Prostate gland (tissue), 2 donors: ENCODE measurements around the gene OTOP3. TPM values are rescaled to one million over a fixed set of nuclear protein-coding genes. Genes with fewer than 3 reads are reported as not detected.

ENCODE experiments used
- DNase-seq: peaks from one replicate; pipeline ENCODE4 v3.0.0-alpha.2; 2019; ENCODE audit warnings: low spot score
- H3K27ac ChIP-seq, 2 donors: fragments of 200-600 bp; sonication (generic); 2 replicates each; pipeline ENCODE4 v1.5.1; 2017 to 2019
- H3K27me3 ChIP-seq: fragments of 200-600 bp; sonication (generic); replicated peaks from 2 replicates; pipeline ENCODE4 v1.5.1; 2019; ENCODE audit not compliant: insufficient read depth
- H3K36me3 ChIP-seq, 2 donors: fragments of 200-600 bp; sonication (generic); 1 replicate in 1 of 2; 2 replicates in 1 of 2; pipeline versions ENCODE4 v1.5.1 to v1.8.1; 2017 to 2019
- H3K4me1 ChIP-seq: fragments of 200-600 bp; sonication (generic); replicated peaks from 2 replicates; pipeline ENCODE4 v1.5.1; 2019
- H3K4me3 ChIP-seq, 2 donors: fragments of 200-600 bp; sonication (generic); 2 replicates each; pipeline ENCODE4 v1.5.1; 2017 to 2019
- H3K9me3 ChIP-seq: fragments of 200-600 bp; sonication (generic); 2 replicates; pipeline ENCODE4 v1.5.1; 2017
- POLR2A ChIP-seq: fragments of 450-650 bp; IDR thresholded peaks from one replicate; pipeline ENCODE4 v1.6.1; 2016; ENCODE audit warnings: antibody characterized with exemption, mild to moderate bottlenecking
- POLR2AphosphoS5 ChIP-seq: sonication (generic); formaldehyde crosslinking; IDR thresholded peaks from one replicate; pipeline ENCODE4 v1.6.1; 2017; ENCODE audit warnings: antibody characterized with exemption
- WGBS: methylation state at CpG from one replicate; pipeline ENCODE4 v1.1.5; 2018; 5-methylcytosine and 5-hydroxymethylcytosine counted together
- intact Hi-C: fragments of 100-400 bp; cut with DNase I; formaldehyde crosslinking; loops from one replicate; pipeline ENCODE4 v1.14.2; 2022
- total RNA-seq, 2 donors: library from RNA; depleted of rRNA; stranded (reverse); fragments of >200 nt; gene quantifications; one replicate each; pipeline ENCODE4 v1.1.0, GENCODE V29; 2016
- TF ChIP-seq, protein P1 (sequence below), 4 experiments: fragments of 200-600 bp in 2 of 4; fragments of 450-650 bp in 2 of 4; sonication (generic) in 2 of 4; IDR thresholded peaks; 1 replicate in 3 of 4; 2 replicates in 1 of 4; pipeline ENCODE4 v1.5.1; 2016 to 2019; ENCODE audit warnings: antibody characterized with exemption in 4 of 4, mild to moderate bottlenecking in 2 of 4, moderate library complexity in 2 of 4

OTOP3 gene
- total RNA-seq, 2 donors from 2014 or later, result not detected

DNA sequence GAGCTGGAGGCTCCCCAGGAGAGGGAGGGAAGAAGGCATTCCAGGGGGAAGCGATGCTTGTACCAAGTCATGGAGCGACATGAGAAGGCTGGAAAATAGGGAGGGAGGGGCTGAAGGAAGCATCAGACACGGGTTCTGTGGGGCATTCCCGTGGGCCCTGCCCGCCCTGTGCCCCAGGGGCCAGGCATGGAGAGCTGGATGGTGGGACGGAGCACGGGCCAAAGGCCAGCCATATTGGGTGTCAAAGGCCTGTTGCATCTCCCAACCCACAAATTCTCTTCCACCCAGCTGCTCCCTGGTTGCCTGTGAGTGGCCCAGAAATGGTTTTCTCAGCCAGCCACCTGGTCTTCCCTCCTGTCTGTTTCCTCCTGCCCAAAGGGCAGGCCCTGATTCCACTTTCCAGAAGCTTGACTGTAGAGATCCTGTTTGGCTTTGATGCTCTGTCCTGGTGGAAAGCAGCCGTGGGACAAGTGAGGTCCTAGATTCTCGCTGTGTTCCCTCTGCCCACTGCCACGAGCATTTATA is 54.9 kb downstream of the OTOP3 start:
- DNase-seq, result no peak
- Histone ChIP-seq H3K27me3 (no peaks in the 10 kb centered on the region), H3K27ac (no peak overlapping the region), H3K4me3 (no peak overlapping the region), H3K9me3 (no peaks in the 10 kb centered on the region), H3K36me3 (no peaks in the 10 kb centered on the region), H3K4me1 (no peaks in the 10 kb centered on the region)
- WGBS, result 90% methylated on average over 10 of the region's 10 CpGs
- intact Hi-C loops, result no loop called here
- TF ChIP-seq, protein P1, sequence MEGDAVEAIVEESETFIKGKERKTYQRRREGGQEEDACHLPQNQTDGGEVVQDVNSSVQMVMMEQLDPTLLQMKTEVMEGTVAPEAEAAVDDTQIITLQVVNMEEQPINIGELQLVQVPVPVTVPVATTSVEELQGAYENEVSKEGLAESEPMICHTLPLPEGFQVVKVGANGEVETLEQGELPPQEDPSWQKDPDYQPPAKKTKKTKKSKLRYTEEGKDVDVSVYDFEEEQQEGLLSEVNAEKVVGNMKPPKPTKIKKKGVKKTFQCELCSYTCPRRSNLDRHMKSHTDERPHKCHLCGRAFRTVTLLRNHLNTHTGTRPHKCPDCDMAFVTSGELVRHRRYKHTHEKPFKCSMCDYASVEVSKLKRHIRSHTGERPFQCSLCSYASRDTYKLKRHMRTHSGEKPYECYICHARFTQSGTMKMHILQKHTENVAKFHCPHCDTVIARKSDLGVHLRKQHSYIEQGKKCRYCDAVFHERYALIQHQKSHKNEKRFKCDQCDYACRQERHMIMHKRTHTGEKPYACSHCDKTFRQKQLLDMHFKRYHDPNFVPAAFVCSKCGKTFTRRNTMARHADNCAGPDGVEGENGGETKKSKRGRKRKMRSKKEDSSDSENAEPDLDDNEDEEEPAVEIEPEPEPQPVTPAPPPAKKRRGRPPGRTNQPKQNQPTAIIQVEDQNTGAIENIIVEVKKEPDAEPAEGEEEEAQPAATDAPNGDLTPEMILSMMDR (IDR thresholded peaks at IDR 0.05), result no peak
- TF ChIP-seq POLR2AphosphoS5 (no peak), POLR2A (no peak)

DNA sequence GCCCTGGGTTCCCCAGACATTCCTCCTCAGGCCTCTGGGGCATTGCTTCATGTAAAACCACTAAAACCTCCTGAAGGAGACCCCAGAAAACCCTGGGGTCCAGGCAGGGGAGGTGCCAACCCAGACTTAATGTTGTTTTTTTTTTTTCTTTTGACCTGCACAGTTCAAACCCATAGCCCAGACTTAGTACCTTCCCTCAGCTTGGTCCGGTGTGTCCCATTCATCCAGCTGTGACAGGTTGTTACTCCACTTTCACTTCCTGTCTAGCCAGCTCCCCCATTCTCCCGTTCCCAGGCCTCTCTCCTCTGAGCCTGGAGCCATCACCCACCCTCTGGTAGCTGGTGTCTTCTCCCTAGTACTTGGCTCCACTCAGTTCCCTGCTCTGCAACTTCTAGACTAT is 56.5 kb downstream of the OTOP3 start:
- intact Hi-C loops, result no loop called here
- no peaks in the 10 kb centered on the region for H3K4me1 ChIP-seq
- H3K27ac ChIP-seq, result peak overlapping the region in 1 of 2 donors; percentile 61
- WGBS, result 33% methylated on average over 2 of the region's 2 CpGs
- no peaks in the 10 kb centered on the region for H3K27me3 ChIP-seq
- no peaks in the 10 kb centered on the region for H3K9me3 ChIP-seq
- TF ChIP-seq, protein P1 (IDR thresholded peaks at IDR 0.05), result no peak
- no peak overlapping the region for H3K4me3 ChIP-seq
- no peak for DNase-seq
- no peaks in the 10 kb centered on the region for H3K36me3 ChIP-seq

DNA sequence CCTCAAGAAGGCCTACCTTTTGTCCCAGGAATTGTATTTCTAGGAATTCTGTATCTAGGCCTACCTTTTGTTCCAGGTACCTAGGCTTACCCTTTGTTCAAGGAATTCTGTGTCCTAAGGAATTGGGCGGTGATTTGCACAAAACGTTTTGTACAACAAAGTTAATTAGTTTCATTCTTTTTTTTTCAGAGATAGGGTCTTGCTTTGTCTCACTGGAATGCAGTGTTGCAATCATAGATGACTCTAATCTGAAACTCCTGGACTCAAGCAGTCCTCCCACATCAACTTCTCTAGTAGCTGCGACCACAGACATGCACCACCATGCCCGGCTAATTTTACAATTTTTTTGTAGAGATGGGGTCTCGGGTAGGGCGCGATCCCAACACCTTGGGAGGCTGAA is 58.7 kb downstream of the OTOP3 start:
- Histone ChIP-seq H3K27ac (no peak overlapping the region), H3K36me3 (no peaks in the 10 kb centered on the region), H3K27me3 (no peaks in the 10 kb centered on the region), H3K9me3 (no peaks in the 10 kb centered on the region), H3K4me1 (no peaks in the 10 kb centered on the region), H3K4me3 (no peak overlapping the region)
- 65% methylated on average over 7 of the region's 7 CpGs for WGBS
- TF ChIP-seq POLR2AphosphoS5, result no peak
- TF ChIP-seq POLR2A, result no peak
- TF ChIP-seq, protein P1 (IDR thresholded peaks at IDR 0.05), result no peak
- DNase-seq, result no peak
- intact Hi-C loops, result no loop called here

DNA sequence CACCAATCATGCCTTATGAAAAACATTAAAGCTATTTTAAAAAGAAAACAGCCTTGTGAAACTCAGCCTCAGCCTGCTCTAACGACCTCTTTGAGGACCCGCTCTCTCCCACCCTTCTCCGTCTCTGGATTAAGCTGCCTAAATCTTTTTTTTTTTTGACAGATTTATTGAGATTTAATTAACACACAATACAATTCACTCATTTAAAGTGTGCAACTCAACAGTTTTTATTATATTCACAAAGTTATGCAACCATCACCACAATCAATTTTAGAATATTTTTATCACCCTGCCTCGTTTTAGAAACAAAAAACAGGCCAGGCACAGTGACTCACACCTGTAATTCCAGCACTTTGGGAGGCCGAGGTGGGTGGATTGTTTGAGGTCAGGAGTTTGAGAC is 60.1 kb downstream of the OTOP3 start:
- no peaks in the 10 kb centered on the region for H3K36me3 ChIP-seq
- H3K4me3 ChIP-seq, result no peak overlapping the region
- TF ChIP-seq POLR2A, result no peak
- TF ChIP-seq POLR2AphosphoS5, result no peak
- TF ChIP-seq, protein P1 (IDR thresholded peaks at IDR 0.05), result no peak
- no peaks in the 10 kb centered on the region for H3K9me3 ChIP-seq
- WGBS, result 83% methylated on average over 5 of the region's 5 CpGs
- no peaks in the 10 kb centered on the region for H3K27me3 ChIP-seq
- no peaks in the 10 kb centered on the region for H3K4me1 ChIP-seq
- intact Hi-C loops, result no loop called here
- H3K27ac ChIP-seq, result no peak overlapping the region
- no peak for DNase-seq

DNA sequence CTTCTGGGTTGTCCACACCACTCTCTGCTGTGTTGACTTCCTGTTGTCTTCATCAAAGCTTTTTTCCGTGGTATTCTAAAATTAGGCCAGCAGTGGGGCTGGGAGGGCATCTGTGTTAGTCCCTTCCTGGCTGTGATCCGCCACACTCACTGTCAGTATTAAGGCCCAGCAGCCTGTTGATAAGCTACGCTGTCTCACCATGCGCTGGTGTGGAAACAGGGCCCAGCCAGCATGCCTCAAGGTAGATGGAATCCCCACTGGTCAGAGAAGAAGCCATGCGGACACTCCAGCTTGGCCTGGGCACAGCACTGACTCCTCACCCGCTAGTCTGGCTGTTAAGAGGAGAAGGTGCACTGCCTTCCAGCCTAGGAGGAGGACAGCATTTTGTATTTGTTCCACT is 63.1 kb downstream of the OTOP3 start:
- 90% methylated on average over 6 of the region's 6 CpGs for WGBS
- H3K4me1 ChIP-seq, result no peaks in the 10 kb centered on the region
- intact Hi-C loops, result no loop called here
- no peak for DNase-seq
- no peak overlapping the region for H3K4me3 ChIP-seq
- H3K9me3 ChIP-seq, result no peaks in the 10 kb centered on the region
- no peak overlapping the region for H3K27ac ChIP-seq
- H3K27me3 ChIP-seq, result no peaks in the 10 kb centered on the region
- no peak for TF ChIP-seq POLR2AphosphoS5
- no peaks in the 10 kb centered on the region for H3K36me3 ChIP-seq
